Smooth muscle cell (in vitro differentiated cells): Measurements from ENCODE around the gene TFEB. TPM values are rescaled to one million over a fixed set of nuclear protein-coding genes. Genes with fewer than 3 reads are reported as not detected.

Experiments
- DNase-seq: peaks from one replicate; lab custom pipeline; 2025; ENCODE audit not compliant: unreplicated experiment; lab: John Stamatoyannopoulos, UW
- H2AFZ ChIP-seq: fragments of 200-600 bp; sonication (generic); 2 replicates; pipeline ENCODE4 v1.6.0; 2016; ENCODE audit warnings: antibody characterized with exemption, low read depth, mild to moderate bottlenecking
- H3F3A ChIP-seq: fragments of 200-600 bp; sonication (generic); 2 replicates; pipeline ENCODE4 v1.6.0; 2017; ENCODE audit warnings: antibody characterized with exemption, low read depth
- H3K27ac ChIP-seq: fragments of 200-600 bp; sonication (generic); 2 replicates; pipeline ENCODE4 v1.5.1; 2016; ENCODE audit warnings: low read depth, mild to moderate bottlenecking
- H3K27me3 ChIP-seq: fragments of 200-600 bp; sonication (generic); 2 replicates; pipeline ENCODE4 v1.6.1; 2016; ENCODE audit warnings: low read depth, mild to moderate bottlenecking
- H3K36me3 ChIP-seq: fragments of 200-600 bp; sonication (generic); 2 replicates; pipeline ENCODE4 v1.5.1; 2016; ENCODE audit warnings: low read depth
- H3K4me1 ChIP-seq: fragments of 200-600 bp; sonication (generic); 2 replicates; pipeline ENCODE4 v1.5.1; 2016; ENCODE audit warnings: low read depth
- H3K4me2 ChIP-seq: fragments of 200-600 bp; sonication (generic); 2 replicates; pipeline ENCODE4 v1.6.0; 2016; ENCODE audit warnings: mild to moderate bottlenecking
- H3K4me3 ChIP-seq: fragments of 200-600 bp; sonication (generic); 2 replicates; pipeline ENCODE4 v1.5.1; 2016; ENCODE audit warnings: mild to moderate bottlenecking
- H3K79me2 ChIP-seq: fragments of 200-600 bp; sonication (generic); 2 replicates; pipeline ENCODE4 v1.6.0; 2016; ENCODE audit warnings: low read depth, mild to moderate bottlenecking
- H3K9ac ChIP-seq: fragments of 200-600 bp; sonication (generic); 2 replicates; pipeline ENCODE4 v1.6.0; 2016; ENCODE audit warnings: low read depth
- H3K9me3 ChIP-seq: fragments of 200-600 bp; sonication (generic); replicated peaks from 2 replicates; pipeline ENCODE4 v1.5.1; 2016; ENCODE audit warnings: low read depth
- H4K20me1 ChIP-seq: fragments of 200-600 bp; sonication (generic); 2 replicates; pipeline ENCODE4 v1.6.0; 2016; ENCODE audit warnings: low read depth
- WGBS: methylation state at CpG from one replicate; pipeline ENCODE4 v1.1.7; 2016; ENCODE audit warnings: low lambda C conversion rate; 5-methylcytosine and 5-hydroxymethylcytosine counted together
- polyA plus RNA-seq: library from polyadenylated mRNA; unstranded; fragments of >200 nt; fragmentation: Nextera tagmentation; extraction: Ambion mirVana; gene quantifications from 2 replicates; pipeline ENCODE4 v1.2.1, GENCODE V29; 2016
- total RNA-seq: library from RNA; depleted of rRNA; stranded (reverse); fragments of >200 nt; gene quantifications from 2 replicates; pipeline ENCODE4 v1.2.3, GENCODE V29; 2014
- TF ChIP-seq, protein P1 (sequence below): fragments of 200-600 bp; sonication (generic); IDR thresholded peaks from 2 replicates; pipeline ENCODE4 v1.5.1; 2017; ENCODE audit warnings: borderline replicate concordance, mild to moderate bottlenecking, antibody characterized with exemption; ENCODE audit not compliant: insufficient read depth, poor library complexity, severe bottlenecking

Gene TFEB
- total and polyA plus RNA-seq, 2 experiments from 2014 or later = 15.3 to 15.7 TPM

DNA sequence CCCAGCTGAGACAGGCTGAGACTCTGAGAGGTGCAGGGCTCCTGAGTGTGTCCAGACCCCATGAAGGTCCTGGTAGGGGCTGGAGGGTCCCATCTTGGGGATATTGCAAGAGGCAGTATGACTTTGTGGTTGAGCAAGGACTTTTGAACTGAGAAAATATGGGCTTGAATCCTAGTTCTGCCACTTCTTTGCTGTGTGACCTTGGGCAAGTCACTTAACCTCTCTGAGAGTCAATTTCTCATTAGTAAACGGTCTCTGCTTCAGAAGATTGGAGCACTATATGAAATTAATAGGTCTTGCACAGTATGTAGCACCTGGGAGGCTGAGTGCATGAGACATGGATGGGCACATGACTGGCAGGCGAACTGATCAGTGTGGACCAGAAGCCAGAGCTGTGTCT lies 42.7 kb downstream of the TFEB start:
- H4K20me1 ChIP-seq = no peaks in the 10 kb centered on the region
- no peak overlapping the region for H3K4me2 ChIP-seq
- peaks cover 4% of the 10 kb centered on the region for H3F3A ChIP-seq
- no peaks in the 10 kb centered on the region for H3K27me3 ChIP-seq
- H2AFZ ChIP-seq = no peak overlapping the region
- H3K9me3 ChIP-seq = no peaks in the 10 kb centered on the region
- no peaks in the 10 kb centered on the region for H3K79me2 ChIP-seq
- peaks cover 4% of the 10 kb centered on the region for H3K4me1 ChIP-seq
- no peak overlapping the region for H3K27ac ChIP-seq
- no peak overlapping the region for H3K4me3 ChIP-seq
- 93% methylated on average over 2 of the region's 2 CpGs for WGBS
- TF ChIP-seq, protein P1, sequence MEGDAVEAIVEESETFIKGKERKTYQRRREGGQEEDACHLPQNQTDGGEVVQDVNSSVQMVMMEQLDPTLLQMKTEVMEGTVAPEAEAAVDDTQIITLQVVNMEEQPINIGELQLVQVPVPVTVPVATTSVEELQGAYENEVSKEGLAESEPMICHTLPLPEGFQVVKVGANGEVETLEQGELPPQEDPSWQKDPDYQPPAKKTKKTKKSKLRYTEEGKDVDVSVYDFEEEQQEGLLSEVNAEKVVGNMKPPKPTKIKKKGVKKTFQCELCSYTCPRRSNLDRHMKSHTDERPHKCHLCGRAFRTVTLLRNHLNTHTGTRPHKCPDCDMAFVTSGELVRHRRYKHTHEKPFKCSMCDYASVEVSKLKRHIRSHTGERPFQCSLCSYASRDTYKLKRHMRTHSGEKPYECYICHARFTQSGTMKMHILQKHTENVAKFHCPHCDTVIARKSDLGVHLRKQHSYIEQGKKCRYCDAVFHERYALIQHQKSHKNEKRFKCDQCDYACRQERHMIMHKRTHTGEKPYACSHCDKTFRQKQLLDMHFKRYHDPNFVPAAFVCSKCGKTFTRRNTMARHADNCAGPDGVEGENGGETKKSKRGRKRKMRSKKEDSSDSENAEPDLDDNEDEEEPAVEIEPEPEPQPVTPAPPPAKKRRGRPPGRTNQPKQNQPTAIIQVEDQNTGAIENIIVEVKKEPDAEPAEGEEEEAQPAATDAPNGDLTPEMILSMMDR = no peak
- no peaks in the 10 kb centered on the region for H3K36me3 ChIP-seq
- no peak overlapping the region for H3K9ac ChIP-seq
- DNase-seq = no peak

DNA sequence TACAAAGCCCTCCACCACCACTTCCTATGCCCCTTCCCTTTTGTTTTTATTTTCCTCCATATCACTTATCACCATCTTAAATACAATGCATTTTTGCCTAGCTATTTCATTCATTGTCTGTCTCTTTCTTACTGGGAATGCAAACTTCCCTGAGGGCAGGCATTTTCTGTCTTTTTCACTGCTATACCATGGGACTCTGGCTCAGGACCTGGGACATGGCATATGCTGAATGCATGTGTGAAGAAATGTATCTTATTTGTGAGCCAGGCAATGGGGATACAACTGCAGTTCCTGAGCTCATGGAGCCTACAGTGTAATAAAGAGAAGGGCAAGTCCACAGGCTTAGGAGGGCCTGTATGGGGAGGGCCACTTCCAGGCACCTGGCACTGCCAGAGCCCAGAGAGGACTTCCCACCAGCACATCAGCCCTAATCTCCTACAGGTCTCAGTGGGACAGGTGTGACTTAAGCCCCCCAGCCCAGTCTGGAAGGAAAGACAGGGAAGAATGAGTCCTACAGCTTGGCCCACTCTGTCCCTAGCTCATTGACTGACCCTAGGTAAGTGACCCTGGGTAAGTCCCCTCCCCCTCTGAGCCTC lies 43.2 kb downstream of the TFEB start:
- Histone ChIP-seq H2AFZ (no peak overlapping the region), H3K4me1 (no peaks in the 10 kb centered on the region), H3K27me3 (no peaks in the 10 kb centered on the region), H3K4me2 (no peak overlapping the region), H3K36me3 (no peaks in the 10 kb centered on the region), H3K9ac (no peak overlapping the region), H4K20me1 (no peaks in the 10 kb centered on the region), H3F3A (no peaks in the 10 kb centered on the region), H3K4me3 (no peak overlapping the region), H3K27ac (no peak overlapping the region), H3K9me3 (no peaks in the 10 kb centered on the region), H3K79me2 (no peaks in the 10 kb centered on the region)
- no peak for DNase-seq
- TF ChIP-seq, protein P1 = no peak

GRCh38 chr6:41691426-41692079 lies 43.9 kb downstream of the TFEB start:
- no peaks in the 10 kb centered on the region for H3K9me3 ChIP-seq
- H3K9ac ChIP-seq = no peak overlapping the region
- H3K27ac ChIP-seq = no peak overlapping the region
- DNase-seq = no peak
- no peak overlapping the region for H3K4me3 ChIP-seq
- no peaks in the 10 kb centered on the region for H3K36me3 ChIP-seq
- no peak overlapping the region for H3K4me2 ChIP-seq
- H2AFZ ChIP-seq = no peak overlapping the region
- TF ChIP-seq, protein P1 = no peak
- H3K27me3 ChIP-seq = no peaks in the 10 kb centered on the region
- no peaks in the 10 kb centered on the region for H3F3A ChIP-seq
- no peaks in the 10 kb centered on the region for H4K20me1 ChIP-seq
- H3K4me1 ChIP-seq = no peaks in the 10 kb centered on the region
- H3K79me2 ChIP-seq = no peaks in the 10 kb centered on the region
- WGBS = 81% methylated on average over 8 of the region's 8 CpGs
